DOHH2 (cell line): ENCODE measurements around the gene PRKCD.
A peak's percentile ranks its signal among the peaks of the same experiment; 100 is the strongest.

ENCODE experiments used
- H3F3A ChIP-seq: fragments of 200-600 bp; sonication (generic), shearing (Covaris generic); 2 replicates; pipeline ENCODE4 v1.6.0; 2016; ENCODE audit warnings: antibody characterized with exemption, mild to moderate bottlenecking; ENCODE audit not compliant: control insufficient read depth, insufficient read depth
- H3K27ac ChIP-seq: fragments of 200-600 bp; sonication (generic); 2 replicates; pipeline ENCODE4 v1.5.1; 2014; ENCODE audit warnings: low read depth, mild to moderate bottlenecking, low read length, moderate library complexity
- H3K27me3 ChIP-seq: fragments of 200-600 bp; sonication (generic); 2 replicates; pipeline ENCODE4 v1.6.1; 2014; ENCODE audit warnings: mild to moderate bottlenecking, low read length, mixed read lengths; ENCODE audit not compliant: control insufficient read depth
- H3K36me3 ChIP-seq: fragments of 200-600 bp; sonication (generic); 2 replicates; pipeline ENCODE4 v1.6.1; 2014; ENCODE audit warnings: mild to moderate bottlenecking, low read length, moderate library complexity, mixed read lengths; ENCODE audit not compliant: control insufficient read depth
- H3K4me1 ChIP-seq: fragments of 200-600 bp; sonication (generic); 2 replicates; pipeline ENCODE4 v1.6.1; 2014; ENCODE audit warnings: mild to moderate bottlenecking, low read length, mixed read lengths; ENCODE audit not compliant: control insufficient read depth
- H3K4me2 ChIP-seq: fragments of 200-600 bp; sonication (generic); 2 replicates; pipeline ENCODE4 v1.6.0; 2014; ENCODE audit warnings: mild to moderate bottlenecking, low read length, moderate library complexity
- H3K4me3 ChIP-seq: fragments of 200-600 bp; sonication (generic); 2 replicates; pipeline ENCODE4 v1.5.1; 2014; ENCODE audit warnings: mild to moderate bottlenecking, low read length, mixed read lengths
- H3K79me2 ChIP-seq: fragments of 200-600 bp; sonication (generic); 2 replicates; pipeline ENCODE4 v1.6.1; 2014; ENCODE audit warnings: mild to moderate bottlenecking, low read length, mixed read lengths; ENCODE audit not compliant: control insufficient read depth
- H3K9me2 ChIP-seq: fragments of 200-600 bp; sonication (generic); replicated peaks from 2 replicates; pipeline ENCODE4 v1.6.1; 2014; ENCODE audit warnings: mild to moderate bottlenecking, low read length, mixed read lengths; ENCODE audit not compliant: control insufficient read depth
- H3K9me3 ChIP-seq: fragments of 200-600 bp; sonication (generic); 2 replicates; pipeline ENCODE4 v1.6.1; 2014; ENCODE audit warnings: antibody characterized with exemption, low read length, mixed read lengths; ENCODE audit not compliant: control insufficient read depth, insufficient read depth
- H4K20me1 ChIP-seq: fragments of 200-600 bp; sonication (generic); 2 replicates; pipeline ENCODE4 v1.6.0; 2014; ENCODE audit warnings: low read depth, mild to moderate bottlenecking, antibody characterized with exemption, low read length, moderate library complexity; ENCODE audit not compliant: control insufficient read depth, insufficient read depth
- CTCF ChIP-seq: fragments of 200-600 bp; sonication (generic); IDR thresholded peaks from one replicate; pipeline ENCODE4 v1.5.1; 2014; ENCODE audit warnings: antibody characterized with exemption, mild to moderate bottlenecking, low read depth, low read length; ENCODE audit not compliant: poor library complexity, severe bottlenecking
- EZH2phosphoT487 ChIP-seq: fragments of 200-600 bp; sonication (generic); IDR thresholded peaks from 2 replicates; pipeline ENCODE4 v1.6.1; 2017; ENCODE audit warnings: borderline replicate concordance, mild to moderate bottlenecking, antibody characterized with exemption, low read length, moderate library complexity, mixed read lengths

The PRKCD gene

GRCh38 chr3:53179580-53179979, 18.6 kb downstream of the PRKCD start:
- TF ChIP-seq CTCF, result no peak
- no peak for TF ChIP-seq EZH2phosphoT487
- Histone ChIP-seq H3K79me2 (peaks cover 69% of the 10 kb centered on the region), H3K27ac (peak overlapping the region; percentile 88), H4K20me1 (no peaks in the 10 kb centered on the region), H3K27me3 (no peaks in the 10 kb centered on the region), H3K4me2 (peak overlapping the region; percentile 85), H3F3A (peaks cover 10% of the 10 kb centered on the region), H3K9me3 (no peaks in the 10 kb centered on the region), H3K4me1 (peaks cover 72% of the 10 kb centered on the region), H3K36me3 (peaks cover 80% of the 10 kb centered on the region), H3K9me2 (no peaks in the 10 kb centered on the region), H3K4me3 (peak overlapping the region; percentile 56)

- Histone ChIP-seq H3K4me2 (peak overlapping the region; percentile 85), H3K36me3 (peaks cover 80% of the 10 kb centered on the region), H3K27ac (peak overlapping the region; percentile 88), H3K27me3 (no peaks in the 10 kb centered on the region), H3K79me2 (peaks cover 60% of the 10 kb centered on the region), H3K4me1 (peaks cover 64% of the 10 kb centered on the region), H3F3A (peaks cover 10% of the 10 kb centered on the region), H4K20me1 (no peaks in the 10 kb centered on the region), H3K9me2 (no peaks in the 10 kb centered on the region), H3K4me3 (peak overlapping the region; percentile 56), H3K9me3 (no peaks in the 10 kb centered on the region)
- TF ChIP-seq EZH2phosphoT487 (no peak), CTCF (no peak)
These were observed 19.5 kb downstream of the PRKCD start for GRCh38 chr3:53180305-53181023.

GRCh38 chr3:53181024-53181371, 20.0 kb downstream of the PRKCD start:
- H3K9me3 ChIP-seq, result no peaks in the 10 kb centered on the region
- peaks cover 80% of the 10 kb centered on the region for H3K36me3 ChIP-seq
- no peaks in the 10 kb centered on the region for H3K9me2 ChIP-seq
- peaks cover 10% of the 10 kb centered on the region for H3F3A ChIP-seq
- TF ChIP-seq EZH2phosphoT487 (no peak), CTCF (no peak)
- H3K4me2 ChIP-seq, result peak overlapping the region; percentile 85
- H3K27ac ChIP-seq, result peak overlapping the region; percentile 88
- H3K27me3 ChIP-seq, result no peaks in the 10 kb centered on the region
- H3K4me1 ChIP-seq, result peaks cover 58% of the 10 kb centered on the region
- no peaks in the 10 kb centered on the region for H4K20me1 ChIP-seq
- H3K79me2 ChIP-seq, result peaks cover 54% of the 10 kb centered on the region
- peak overlapping the region; percentile 47 for H3K4me3 ChIP-seq
